GM19238 (cell line): Measurements from ENCODE around the gene SAMD10.

ENCODE experiments used
- DNase-seq: peaks from one replicate; pipeline ENCODE4 v3.0.0; 2011; ENCODE audit warnings: low spot score; ENCODE audit not compliant: insufficient read length

Gene SAMD10

DNA sequence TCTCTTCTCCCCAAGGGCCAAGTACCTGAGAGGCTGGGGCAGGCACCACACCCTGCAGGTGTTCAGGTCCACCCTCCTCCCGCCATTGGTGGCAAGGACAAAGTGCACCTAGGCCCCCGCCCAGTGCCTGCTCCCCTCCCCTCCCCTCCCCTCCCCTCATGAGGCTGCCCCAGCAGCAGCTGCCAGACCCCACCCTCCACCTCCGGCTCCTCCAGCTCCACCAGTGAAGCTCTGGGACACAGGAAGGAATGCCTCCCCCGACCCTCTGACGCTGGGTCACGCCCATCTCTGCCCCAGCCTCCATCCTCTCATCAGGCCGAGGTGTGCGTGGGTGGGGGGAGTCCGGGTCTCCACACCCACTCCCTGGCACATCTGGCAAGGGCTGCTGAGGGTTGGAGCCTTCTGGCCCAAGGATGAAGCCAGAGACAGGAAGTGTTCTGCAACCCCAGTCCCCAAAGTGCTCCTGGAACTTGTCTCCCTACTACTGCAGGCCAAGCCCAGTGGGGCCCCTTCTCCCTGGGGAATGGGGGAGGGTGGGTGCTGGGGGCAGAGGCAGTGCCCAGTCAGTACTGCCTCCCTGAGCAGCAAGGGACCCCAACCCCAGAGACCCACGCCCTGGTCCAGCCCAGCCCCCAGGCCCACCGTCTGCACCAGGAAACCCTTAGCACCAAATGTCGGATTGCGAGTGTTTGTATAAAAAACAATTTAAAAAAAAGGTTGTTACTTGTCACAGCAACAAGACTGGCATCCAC lies 21.6 kb downstream of the SAMD10 start:
- no peak for DNase-seq

GRCh38 chr20:63957004-63957689 lies 22.3 kb downstream of the SAMD10 start:
- peak; percentile 69 for DNase-seq

- DNase-seq: no peak
These were observed 22.8 kb downstream of the SAMD10 start for GRCh38 chr20:63956664-63957003.

GRCh38 chr20:63955827-63956663 lies 23.4 kb downstream of the SAMD10 start, which contains the start of gene UCKL1:
Gene UCKL1 (minus strand): TSS chr20:63956416. CDS start chr20:63956372, 44 bp downstream.
- DNase-seq: peak; percentile 96

GRCh38 chr20:63955281-63955826 lies 24.1 kb downstream of the SAMD10 start:
- DNase-seq: peak; percentile 51

DNA sequence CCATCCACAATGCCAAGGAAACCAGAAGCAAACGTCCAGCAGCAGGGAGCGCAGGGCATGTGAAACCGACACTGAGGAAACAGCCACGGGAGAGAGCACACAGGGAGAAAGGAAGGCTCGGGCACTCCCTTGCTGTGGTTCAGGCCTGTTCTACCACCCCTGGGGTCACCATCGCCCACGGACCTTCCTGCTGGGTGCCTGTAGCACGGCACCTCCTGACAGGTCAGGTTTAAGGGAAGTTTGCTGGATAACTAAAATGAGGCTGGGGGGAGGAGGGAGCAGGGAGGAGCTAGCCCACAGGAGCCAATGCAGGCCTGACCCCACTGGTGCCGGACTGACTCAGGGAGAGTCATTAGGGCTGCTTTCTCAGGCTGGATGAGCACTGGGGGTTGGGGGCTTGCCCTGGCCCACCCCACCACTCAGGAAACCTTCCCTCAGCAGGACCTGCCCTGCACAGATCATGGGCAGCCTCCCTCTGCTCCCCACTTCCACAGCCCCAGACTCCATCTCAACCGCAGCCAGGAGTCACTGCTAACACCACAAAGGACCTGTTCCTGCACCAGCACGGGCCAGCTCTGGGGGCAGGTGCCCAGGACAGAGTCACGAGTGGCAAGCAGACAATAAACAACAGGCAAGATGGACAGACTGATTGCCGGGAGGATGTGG lies 25.5 kb downstream of the SAMD10 start:
- no peak for DNase-seq

- no peak for DNase-seq
These were observed 26.7 kb downstream of the SAMD10 start for GRCh38 chr20:63952769-63953168.

DNA sequence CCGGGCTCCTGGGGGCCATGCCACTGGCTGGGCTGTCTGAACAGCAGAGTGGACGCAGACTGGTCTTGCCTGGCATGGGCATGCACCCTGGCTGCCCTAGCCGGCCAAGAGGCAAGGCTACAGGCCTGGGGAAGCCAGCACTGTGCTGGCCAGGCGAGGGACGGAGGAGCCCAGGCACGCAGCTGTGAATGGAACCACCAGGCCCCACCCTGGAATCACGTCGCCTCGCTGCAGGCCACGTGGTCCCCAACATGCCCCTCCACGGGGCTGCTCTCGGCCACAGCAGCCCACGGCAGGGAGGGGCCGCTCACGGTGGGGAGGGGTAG lies 27.3 kb downstream of the SAMD10 start:
- no peak for DNase-seq

GRCh38 chr20:63951398-63952209 lies 27.8 kb downstream of the SAMD10 start:
- DNase-seq: no peak

- DNase-seq: no peak
These were observed 28.6 kb downstream of the SAMD10 start for GRCh38 chr20:63950701-63951397.

DNA sequence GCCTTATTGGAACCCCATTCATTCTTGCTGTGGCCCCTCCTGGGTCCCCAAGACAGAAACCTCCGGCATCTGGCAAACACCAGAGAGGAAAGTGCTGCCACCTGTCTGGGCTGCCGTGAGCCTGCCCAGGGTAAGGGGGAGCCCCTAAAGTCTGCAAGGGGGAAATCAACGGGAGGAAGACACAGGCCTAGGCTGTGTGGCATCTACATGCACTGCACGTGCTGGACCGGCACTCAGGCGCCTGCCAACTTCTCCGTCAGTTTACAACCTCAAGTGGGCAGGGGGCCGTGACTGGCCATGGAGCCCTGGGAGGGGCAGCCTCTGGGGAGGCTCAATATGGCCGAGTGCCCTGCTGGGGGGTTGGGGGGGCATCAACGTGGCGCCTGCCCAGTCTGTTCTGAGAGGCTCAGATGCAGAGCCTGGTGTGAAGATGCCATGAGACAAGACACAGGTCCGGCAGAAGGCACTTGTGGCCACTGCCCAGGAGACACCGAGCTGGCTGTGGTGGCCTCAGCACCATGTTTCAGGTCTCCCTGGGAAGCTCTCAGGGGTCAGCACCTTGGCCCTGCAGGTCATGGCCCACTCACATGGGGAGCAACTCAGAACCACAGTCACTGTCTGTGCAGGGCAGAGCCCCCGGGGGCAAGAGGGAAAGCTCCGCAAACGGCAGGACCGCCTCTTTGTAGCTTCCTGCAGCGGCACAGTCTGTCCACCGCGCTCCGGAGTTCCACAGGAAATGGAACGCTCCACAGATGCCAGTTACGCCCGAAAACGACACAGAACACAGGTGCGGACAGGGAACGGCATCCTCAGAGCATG lies 31.6 kb downstream of the SAMD10 start:
- DNase-seq: no peak

GRCh38 chr20:63946986-63947637 lies 32.3 kb downstream of the SAMD10 start:
- no peak for DNase-seq

DNA sequence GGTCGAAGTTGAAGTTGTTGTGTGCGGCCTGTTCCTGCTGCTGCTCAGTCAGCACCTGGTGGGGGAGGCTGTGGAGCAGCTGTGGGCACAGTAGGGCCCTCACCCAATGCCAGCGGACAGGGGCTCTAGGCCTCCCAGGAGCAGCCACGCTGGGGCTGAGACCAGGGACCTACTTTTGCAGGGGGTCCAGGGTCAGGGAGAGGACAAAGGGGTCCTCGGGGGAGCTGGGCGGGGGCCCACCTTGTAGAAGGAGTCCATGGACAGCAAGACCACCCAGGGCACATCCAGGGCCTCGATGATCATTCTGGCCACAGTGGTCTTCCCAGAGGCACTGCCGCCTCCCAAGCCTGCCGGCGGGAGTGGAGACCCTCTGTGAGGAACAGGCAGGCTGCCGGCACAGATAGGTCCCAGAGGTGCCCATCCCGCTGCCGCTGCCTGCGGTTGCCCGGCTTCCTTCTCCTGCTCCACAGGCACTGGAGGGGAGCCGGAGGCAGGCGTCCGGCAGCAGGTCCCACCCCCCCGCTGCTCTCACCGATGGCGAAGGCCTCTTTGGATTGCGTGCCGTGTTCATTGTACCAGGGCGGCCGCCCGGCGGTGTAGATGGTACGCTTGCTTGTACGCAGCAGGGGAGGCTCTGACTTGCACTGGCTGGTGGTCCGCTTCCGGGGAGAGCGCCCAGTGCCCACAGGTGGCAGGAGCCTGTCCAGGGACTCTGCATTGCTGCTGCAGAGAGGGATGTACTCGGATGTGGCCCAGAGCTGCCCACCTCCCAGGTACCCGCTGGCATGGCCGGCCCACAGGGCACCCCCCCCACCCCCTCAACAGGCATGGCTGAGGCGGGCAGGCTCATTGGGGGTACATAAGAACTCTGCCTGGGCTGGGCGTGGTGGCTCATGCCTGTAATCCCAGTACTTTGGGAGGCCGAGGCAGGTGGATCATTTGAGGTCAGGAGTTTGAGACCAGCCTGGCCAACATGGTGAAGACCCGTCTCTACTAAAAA lies 33.2 kb downstream of the SAMD10 start:
- DNase-seq: no peak

GRCh38 chr20:63945031-63945658 lies 34.3 kb downstream of the SAMD10 start:
- DNase-seq: no peak

DNA sequence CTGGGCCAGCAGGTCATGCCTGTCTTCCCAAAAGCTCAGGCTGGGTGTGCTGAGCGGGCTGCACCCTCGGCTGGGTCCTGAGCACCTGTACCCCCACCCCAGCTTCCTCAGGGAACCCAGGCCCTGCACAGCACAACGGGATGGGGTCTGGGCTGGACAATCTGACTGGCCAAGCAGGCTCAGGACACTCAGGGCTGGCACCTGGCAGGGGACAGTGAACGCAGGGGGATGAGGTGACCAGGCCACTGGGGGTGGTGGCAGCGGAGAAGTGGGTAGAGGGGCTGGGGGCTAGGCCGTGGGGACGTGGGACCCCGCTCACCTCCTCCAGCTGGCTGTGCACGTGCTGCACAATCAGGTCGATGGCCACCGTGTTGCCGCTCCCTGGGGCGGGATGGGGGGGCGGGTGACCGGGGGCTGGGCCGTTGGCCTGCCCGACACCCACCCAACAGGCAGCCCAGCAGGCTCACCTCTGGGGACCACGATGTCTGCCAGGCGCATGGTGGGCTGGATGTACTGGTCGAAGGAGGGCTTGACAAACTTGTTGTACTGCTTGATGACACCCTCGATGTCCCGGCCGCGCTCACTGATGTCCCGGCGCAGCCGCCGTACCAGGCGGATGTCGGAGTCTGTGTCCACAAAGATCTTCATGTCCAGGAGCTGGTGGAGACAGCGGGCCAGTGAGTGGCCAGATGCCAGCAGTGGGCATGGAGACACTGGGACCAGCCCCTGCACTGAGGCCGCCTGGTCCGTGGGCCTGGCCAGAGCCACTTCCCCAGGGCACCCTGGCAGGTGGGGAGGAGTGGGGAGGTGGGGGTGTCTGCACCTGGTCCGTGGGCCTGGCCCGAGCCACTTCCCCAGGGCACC lies 35.1 kb downstream of the SAMD10 start:
- no peak for DNase-seq

DNA sequence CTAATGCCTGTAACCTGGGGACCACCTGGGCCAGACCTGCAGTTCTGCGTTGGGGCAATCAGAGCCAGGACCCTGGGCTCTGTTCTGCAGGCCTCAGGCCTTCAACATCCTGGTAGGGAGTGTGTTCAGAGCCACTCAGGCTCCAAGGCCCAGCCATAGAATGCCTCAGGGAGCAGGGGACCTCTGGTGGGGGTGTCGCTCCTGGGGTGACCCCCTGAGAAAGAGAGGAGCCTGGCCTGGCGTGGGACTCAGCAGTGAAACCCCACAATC lies 35.7 kb downstream of the SAMD10 start:
- DNase-seq: no peak
